Smooth muscle cell (in vitro differentiated cells): ENCODE data around the gene ASB18. TPM values are rescaled to one million over a fixed set of nuclear protein-coding genes. Genes with fewer than 3 reads are reported as not detected.

ENCODE experiments used
- DNase-seq: peaks from one replicate; lab custom pipeline; 2025; ENCODE audit not compliant: unreplicated experiment; lab: John Stamatoyannopoulos, UW
- H2AFZ ChIP-seq: fragments of 200-600 bp; sonication (generic); 2 replicates; pipeline ENCODE4 v1.6.0; 2016; ENCODE audit warnings: antibody characterized with exemption, low read depth, mild to moderate bottlenecking
- H3F3A ChIP-seq: fragments of 200-600 bp; sonication (generic); 2 replicates; pipeline ENCODE4 v1.6.0; 2017; ENCODE audit warnings: antibody characterized with exemption, low read depth
- H3K27ac ChIP-seq: fragments of 200-600 bp; sonication (generic); 2 replicates; pipeline ENCODE4 v1.5.1; 2016; ENCODE audit warnings: low read depth, mild to moderate bottlenecking
- H3K27me3 ChIP-seq: fragments of 200-600 bp; sonication (generic); 2 replicates; pipeline ENCODE4 v1.6.1; 2016; ENCODE audit warnings: low read depth, mild to moderate bottlenecking
- H3K36me3 ChIP-seq: fragments of 200-600 bp; sonication (generic); 2 replicates; pipeline ENCODE4 v1.5.1; 2016; ENCODE audit warnings: low read depth
- H3K4me1 ChIP-seq: fragments of 200-600 bp; sonication (generic); 2 replicates; pipeline ENCODE4 v1.5.1; 2016; ENCODE audit warnings: low read depth
- H3K4me2 ChIP-seq: fragments of 200-600 bp; sonication (generic); 2 replicates; pipeline ENCODE4 v1.6.0; 2016; ENCODE audit warnings: mild to moderate bottlenecking
- H3K4me3 ChIP-seq: fragments of 200-600 bp; sonication (generic); 2 replicates; pipeline ENCODE4 v1.5.1; 2016; ENCODE audit warnings: mild to moderate bottlenecking
- H3K79me2 ChIP-seq: fragments of 200-600 bp; sonication (generic); 2 replicates; pipeline ENCODE4 v1.6.0; 2016; ENCODE audit warnings: low read depth, mild to moderate bottlenecking
- H3K9ac ChIP-seq: fragments of 200-600 bp; sonication (generic); 2 replicates; pipeline ENCODE4 v1.6.0; 2016; ENCODE audit warnings: low read depth
- H3K9me3 ChIP-seq: fragments of 200-600 bp; sonication (generic); replicated peaks from 2 replicates; pipeline ENCODE4 v1.5.1; 2016; ENCODE audit warnings: low read depth
- H4K20me1 ChIP-seq: fragments of 200-600 bp; sonication (generic); 2 replicates; pipeline ENCODE4 v1.6.0; 2016; ENCODE audit warnings: low read depth
- WGBS: methylation state at CpG from one replicate; pipeline ENCODE4 v1.1.7; 2016; ENCODE audit warnings: low lambda C conversion rate; 5-methylcytosine and 5-hydroxymethylcytosine counted together
- polyA plus RNA-seq: library from polyadenylated mRNA; unstranded; fragments of >200 nt; fragmentation: Nextera tagmentation; extraction: Ambion mirVana; gene quantifications from 2 replicates; pipeline ENCODE4 v1.2.1, GENCODE V29; 2016
- small RNA-seq: library from RNA; depleted of rRNA; stranded (forward); fragments of <200 nt; gene quantifications from one replicate; pipeline ENCODE3, GENCODE V24; 2014
- total RNA-seq: library from RNA; depleted of rRNA; stranded (reverse); fragments of >200 nt; gene quantifications from 2 replicates; pipeline ENCODE4 v1.2.3, GENCODE V29; 2014
- TF ChIP-seq, protein P1 (sequence below): fragments of 200-600 bp; sonication (generic); IDR thresholded peaks from 2 replicates; pipeline ENCODE4 v1.5.1; 2017; ENCODE audit warnings: borderline replicate concordance, mild to moderate bottlenecking, antibody characterized with exemption; ENCODE audit not compliant: insufficient read depth, poor library complexity, severe bottlenecking

The ASB18 gene
- total and polyA plus RNA-seq, 2 experiments from 2014 or later = 0.05 TPM; not detected in 1

DNA sequence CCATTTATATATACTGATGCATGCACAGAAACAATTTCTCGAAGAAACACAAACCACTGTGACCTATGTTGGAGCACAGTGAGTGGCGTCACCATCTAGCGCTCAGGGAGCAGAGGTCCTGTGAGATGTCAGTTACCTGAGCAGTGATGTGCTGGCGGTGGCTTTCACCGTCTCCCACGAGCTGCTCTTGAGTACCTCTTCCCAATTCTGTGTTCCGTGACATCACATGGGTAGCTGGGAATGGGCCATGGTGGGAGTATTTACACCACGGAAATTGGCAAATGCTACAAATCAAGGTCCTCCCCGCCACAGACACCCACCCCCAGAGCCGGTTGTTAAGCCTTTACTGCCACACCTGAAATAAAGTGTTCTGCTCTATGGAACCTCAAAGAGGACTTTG is 120.4 kb downstream of the ASB18 start:
- Histone ChIP-seq H3K4me3 (no peak overlapping the region), H3K9me3 (no peaks in the 10 kb centered on the region), H3K4me1 (no peaks in the 10 kb centered on the region), H3F3A (no peaks in the 10 kb centered on the region), H3K79me2 (no peaks in the 10 kb centered on the region), H3K9ac (no peak overlapping the region), H3K4me2 (no peak overlapping the region), H2AFZ (no peak overlapping the region), H3K36me3 (no peaks in the 10 kb centered on the region), H3K27ac (no peak overlapping the region), H4K20me1 (no peaks in the 10 kb centered on the region), H3K27me3 (peaks cover 15% of the 10 kb centered on the region)
- WGBS = 94% methylated on average over 10 of the region's 10 CpGs
- TF ChIP-seq, protein P1, sequence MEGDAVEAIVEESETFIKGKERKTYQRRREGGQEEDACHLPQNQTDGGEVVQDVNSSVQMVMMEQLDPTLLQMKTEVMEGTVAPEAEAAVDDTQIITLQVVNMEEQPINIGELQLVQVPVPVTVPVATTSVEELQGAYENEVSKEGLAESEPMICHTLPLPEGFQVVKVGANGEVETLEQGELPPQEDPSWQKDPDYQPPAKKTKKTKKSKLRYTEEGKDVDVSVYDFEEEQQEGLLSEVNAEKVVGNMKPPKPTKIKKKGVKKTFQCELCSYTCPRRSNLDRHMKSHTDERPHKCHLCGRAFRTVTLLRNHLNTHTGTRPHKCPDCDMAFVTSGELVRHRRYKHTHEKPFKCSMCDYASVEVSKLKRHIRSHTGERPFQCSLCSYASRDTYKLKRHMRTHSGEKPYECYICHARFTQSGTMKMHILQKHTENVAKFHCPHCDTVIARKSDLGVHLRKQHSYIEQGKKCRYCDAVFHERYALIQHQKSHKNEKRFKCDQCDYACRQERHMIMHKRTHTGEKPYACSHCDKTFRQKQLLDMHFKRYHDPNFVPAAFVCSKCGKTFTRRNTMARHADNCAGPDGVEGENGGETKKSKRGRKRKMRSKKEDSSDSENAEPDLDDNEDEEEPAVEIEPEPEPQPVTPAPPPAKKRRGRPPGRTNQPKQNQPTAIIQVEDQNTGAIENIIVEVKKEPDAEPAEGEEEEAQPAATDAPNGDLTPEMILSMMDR = no peak
- no peak for DNase-seq

Small RNAs within 50 kb of the gene (small RNA-seq; reads per million reads assigned to genes)
- gene RF00019 (not detected), gene RNU1-31P (not detected)

Other genes with a start within 250 kb of the ASB18 start
- not detected in 2 replicates for gene GBX2, start 96.0 kb downstream of the ASB18 start, total RNA-seq
- 0.27 TPM in 1 of 2 replicates, not detected in the other for gene GBX2, start 96.0 kb downstream of the ASB18 start, polyA plus RNA-seq